Prostate gland (tissue), 2 donors: Measurements from ENCODE around the gene CSNK2A1.

Source experiments
- CTCF ChIP-seq, 4 experiments: fragments of 200-600 bp in 2 of 4; fragments of 450-650 bp in 2 of 4; sonication (generic) in 2 of 4; IDR thresholded peaks; 1 replicate in 3 of 4; 2 replicates in 1 of 4; pipeline ENCODE4 v1.5.1; 2016 to 2019; ENCODE audit warnings: antibody characterized with exemption in 4 of 4, mild to moderate bottlenecking in 2 of 4, moderate library complexity in 2 of 4
- POLR2A ChIP-seq: fragments of 450-650 bp; IDR thresholded peaks from one replicate; pipeline ENCODE4 v1.6.1; 2016; ENCODE audit warnings: antibody characterized with exemption, mild to moderate bottlenecking

GRCh38 chr20:564192-564591, 20.6 kb upstream of the CSNK2A1 start:
- TF ChIP-seq CTCF (IDR thresholded peaks at IDR 0.05) (no peak), POLR2A (no peak)
